Pancreas (tissue), 10 donors: ENCODE measurements around the gene LETM1. TPM values are rescaled to one million over a fixed set of nuclear protein-coding genes. Genes with fewer than 3 reads are reported as not detected.

Experiments used
- ATAC-seq, 4 donors: fragments of 200-7000 bp; cut with Tn5 transposase; one replicate each; pipeline versions ENCODE4 v1.8.0 to v1.9.1; 2020; ENCODE audit warnings: mild to moderate bottlenecking in 4 of 4, moderate library complexity in 4 of 4
- DNase-seq, 6 donors: peaks; one replicate each; pipeline ENCODE4 v3.0.0-alpha.2; 2020
- FAIRE-seq: peaks from 2 replicates; lab custom pipeline; 2012; peaks lifted over from hg19 to GRCh38; lab: Jason Lieb, UNC
- H3K27ac ChIP-seq, 4 donors: fragments of 200-600 bp; sonication (generic); 1 replicate in 3 of 4; 2 replicates in 1 of 4; pipeline versions ENCODE4 v1.5.0 to v1.8.0; 2020
- H3K27me3 ChIP-seq, 4 donors: fragments of 200-600 bp; one replicate each; pipeline ENCODE4 v1.8.0; 2021
- H3K36me3 ChIP-seq, 3 donors: fragments of 200-600 bp; sonication (generic) in 1 of 3; one replicate each; pipeline versions ENCODE4 v1.5.0 to v1.8.0; 2020 to 2021
- H3K4me1 ChIP-seq, 3 donors: fragments of 200-600 bp; one replicate each; pipeline ENCODE4 v1.8.0; 2021
- H3K4me3 ChIP-seq, 4 donors: fragments of 200-600 bp; sonication (generic) in 2 of 4; one replicate each; pipeline versions ENCODE4 v1.5.0 to v1.8.0; 2020 to 2021
- H3K9me3 ChIP-seq, 4 donors: fragments of 200-600 bp; one replicate each; pipeline ENCODE4 v1.8.0; 2021
- CTCF ChIP-seq, 4 donors: fragments of 200-600 bp; sonication (generic) in 3 of 4; IDR thresholded peaks; one replicate each; pipeline versions ENCODE4 v1.5.0 to v1.8.0; 2021; ENCODE audit warnings: antibody characterized with exemption in 4 of 4
- WGBS, 2 donors: extraction: QIAGEN DNeasy Blood & Tissue Kit; methylation state at CpG; one replicate each; pipeline ENCODE4 v1.1.7; 2013; 5-methylcytosine and 5-hydroxymethylcytosine counted together
- intact Hi-C, 3 donors: fragments of 100-400 bp; cut with DNase I; formaldehyde crosslinking; loops; one replicate each; pipeline versions ENCODE4 v1.11.1 to v1.14.2; 2022
- polyA plus RNA-seq, 2 donors: library from polyadenylated mRNA; stranded (reverse); fragments of 200-250 nt; gene quantifications; one replicate each; pipeline ENCODE4 v1.2.3, GENCODE V29; 2013
- total RNA-seq, 6 donors: library from RNA; stranded (reverse); fragmentation: NEBNext Ultra II Directional in 4 of 6; extraction: Animal tissue kit (Norgen Biotek cat#: 25700) in 4 of 6; gene quantifications; one replicate each; pipeline versions ENCODE4 v1.2.1 to v1.2.4, GENCODE V29; 2021 to 2023
- donor health status: healthy with polysubstance abuse.
- donor health status: DM: no; HTN: no; CAD: no; lungs with moderate emphysema.
- donor health status: DM: no; HTN: no; CAD: no.
- donor health status: control.
- donor health status: control.
- donor health status: Bipolar disorder and iron deficiency.
- donor health status: DM: yes; HTN: yes; CAD: no.
- donor health status: DM: no; HTN: no; CAD: no.
- donor health status: DM: no; HTN: no; CAD: no.
- donor health status: DM: yes; HTN: yes; CAD: no.

The LETM1 gene
- total and polyA plus RNA-seq, 8 donors: 13.0 to 28.0 (median 19.3) TPM

- H3K36me3 ChIP-seq: peaks cover 0 to 4% (median 0%) of the 10 kb centered on the region in 3 donors
- no peak overlapping the region for H3K4me3 ChIP-seq
- no peak for TF ChIP-seq CTCF (IDR thresholded peaks at IDR 0.05)
- no peak for FAIRE-seq
- peak in 1 of 6 donors; percentile 74 for DNase-seq
- H3K4me1 ChIP-seq: peaks cover 4 to 10% (median 8%) of the 10 kb centered on the region in 3 donors
- intact Hi-C loops: loop anchor here in 1 of 3 donors (5.0 kb wide), 1 partner anchor 37 kb away; no protein-coding TSS in a partner anchor
- H3K27ac ChIP-seq: no peak overlapping the region
- WGBS, 2 donors: 81 to 82% methylated on average over 40 to 41 of the region's 41 CpGs
- no peaks in the 10 kb centered on the region for H3K9me3 ChIP-seq
- H3K27me3 ChIP-seq: no peaks in the 10 kb centered on the region
- ATAC-seq: no peak
These were observed 56.3 kb downstream of the LETM1 start for GRCh38 chr4:1799387-1800375.

- peaks cover 0 to 4% (median 0%) of the 10 kb centered on the region in 3 donors for H3K36me3 ChIP-seq
- H3K4me3 ChIP-seq: peak overlapping the region in 1 of 4 donors; percentile 51
- ATAC-seq (no peak), DNase-seq (peak in 1 of 6 donors; percentile 51), FAIRE-seq (no peak)
- H3K27me3 ChIP-seq: peaks cover 0 to 4% (median 0%) of the 10 kb centered on the region in 4 donors
- no peak overlapping the region for H3K27ac ChIP-seq
- H3K4me1 ChIP-seq: peaks cover 8 to 10% (median 8%) of the 10 kb centered on the region in 3 donors
- TF ChIP-seq CTCF (IDR thresholded peaks at IDR 0.05): no peak
- intact Hi-C loops: no loop called here
- WGBS, 2 donors: 71 to 73% methylated on average over 30 of the region's 30 CpGs
- H3K9me3 ChIP-seq: no peaks in the 10 kb centered on the region
These were observed 57.2 kb downstream of the LETM1 start for GRCh38 chr4:1798580-1799386.

- intact Hi-C loops: no loop called here
- Histone ChIP-seq H3K27me3 (peaks cover 0 to 4% (median 0%) of the 10 kb centered on the region in 4 donors), H3K9me3 (no peaks in the 10 kb centered on the region), H3K4me1 (peaks cover 8 to 10% (median 8%) of the 10 kb centered on the region in 3 donors), H3K27ac (peak overlapping the region in 2 of 4 donors; percentile 7 to 26), H3K36me3 (peaks cover 0 to under 1% (median 0%) of the 10 kb centered on the region in 3 donors), H3K4me3 (peak overlapping the region in 2 of 4 donors; percentile 51 to 61)
- no peak for FAIRE-seq
- WGBS, 2 donors: 61 to 65% methylated on average over 19 to 27 of the region's 27 CpGs
- ATAC-seq: no peak
- DNase-seq: peak in 1 of 6 donors; percentile 78
- TF ChIP-seq CTCF (IDR thresholded peaks at IDR 0.05): no peak
These were observed 57.9 kb downstream of the LETM1 start for GRCh38 chr4:1797861-1798579.

GRCh38 chr4:1797298-1797860 lies 58.6 kb downstream of the LETM1 start:
- peak in 1 of 6 donors; percentile 81 for DNase-seq
- no peaks in the 10 kb centered on the region for H3K36me3 ChIP-seq
- 59 to 75% methylated on average over 14 to 16 of the region's 16 CpGs for WGBS, 2 donors
- intact Hi-C loops: no loop called here
- peak overlapping the region in 2 of 4 donors; percentile 7 to 26 for H3K27ac ChIP-seq
- ATAC-seq: no peak
- no peaks in the 10 kb centered on the region for H3K9me3 ChIP-seq
- peak overlapping the region in 2 of 4 donors; percentile 51 to 61 for H3K4me3 ChIP-seq
- peaks cover 8 to 10% (median 8%) of the 10 kb centered on the region in 3 donors for H3K4me1 ChIP-seq
- FAIRE-seq: no peak
- H3K27me3 ChIP-seq: peaks cover 0 to 4% (median 0%) of the 10 kb centered on the region in 4 donors
- no peak for TF ChIP-seq CTCF (IDR thresholded peaks at IDR 0.05)
